ENCODE measurements around the gene SFMBT1. TPM values are rescaled to one million over a fixed set of nuclear protein-coding genes. Genes with fewer than 3 reads are reported as not detected.

The SFMBT1 gene
- total and polyA plus RNA-seq, 2 experiments from 2014 or later, result 5.3 to 24.0 TPM

DNA sequence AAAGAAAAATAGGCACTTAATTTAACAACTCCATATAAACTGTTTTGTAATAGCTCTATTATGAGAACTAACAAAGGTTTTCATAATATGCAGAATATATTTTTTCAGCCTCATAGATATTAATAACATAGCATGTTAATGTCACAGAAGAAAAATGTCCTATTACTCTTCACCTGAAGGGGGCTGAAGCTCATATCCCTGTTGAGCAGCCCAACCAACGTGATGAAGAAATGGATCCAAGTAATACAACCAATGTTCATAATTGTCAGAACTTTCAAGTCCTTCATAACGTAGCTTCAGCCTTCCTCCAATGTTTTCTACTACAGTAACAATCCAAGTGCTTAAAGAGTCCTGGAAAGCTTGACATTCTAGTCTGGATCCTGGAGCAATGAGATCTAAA is 114.0 kb downstream of the SFMBT1 start:
- Histone ChIP-seq H3K79me2 (replicated peaks; ENCODE audit: insufficient read depth) (no peaks in the 10 kb centered on the region), H4K20me1 (replicated peaks; ENCODE audit: insufficient read depth) (no peaks in the 10 kb centered on the region), H2AFZ (no peak overlapping the region), H3K4me3 (no peak overlapping the region), H3F3A (replicated peaks; ENCODE audit: low read depth) (no peaks in the 10 kb centered on the region), H3K4me2 (no peak overlapping the region), H3K9me2 (ENCODE audit: insufficient read depth) (no peaks in the 10 kb centered on the region), H3K27me3 (ENCODE audit: insufficient read depth) (no peaks in the 10 kb centered on the region), H3K4me1 (ENCODE audit: insufficient read depth) (no peaks in the 10 kb centered on the region), H3K36me3 (ENCODE audit: insufficient read depth) (no peaks in the 10 kb centered on the region; the same call in 1 of the 2 replicates), H3K27ac (ENCODE audit: low read depth) (no peak overlapping the region)
- no peak for TF ChIP-seq CREB1 (CRISPR knock-in tag; IDR thresholded peaks at IDR 0.05; ENCODE audit: low read depth)
- TF ChIP-seq CTCF (conservative IDR thresholded peaks at IDR 0.05; ENCODE audit: low read depth in 2 of 2), result 0 out of 4 replicates have a peak, but pooled peaks of 1 of the 2 experiments have one; percentile 17
- Mint-ChIP-seq H3K4me1 (peaks cover 6% of the 10 kb centered on the region; the same call in 2 of the 3 replicates), H3K9me3 (no peaks in the 10 kb centered on the region), H3K4me3 (no peak overlapping the region), H3K27me3 (ENCODE audit: insufficient read depth, low read depth, poor library complexity) (no peaks in the 10 kb centered on the region), H3K27ac (no peak overlapping the region), H3K36me3 (ENCODE audit: low read depth) (no peaks in the 10 kb centered on the region; the same call in 2 of the 3 replicates)
- DNase-seq (ENCODE audit: low spot score), result no peak
- no peak for ATAC-seq

GRCh38 chr3:52931328-52931727 is 114.5 kb downstream of the SFMBT1 start:
- Mint-ChIP-seq H3K9me3 (no peaks in the 10 kb centered on the region), H3K27me3 (ENCODE audit: insufficient read depth, low read depth, poor library complexity) (no peaks in the 10 kb centered on the region), H3K4me1 (peaks cover 6% of the 10 kb centered on the region; the same call in 2 of the 3 replicates), H3K27ac (no peak overlapping the region), H3K36me3 (ENCODE audit: low read depth) (no peaks in the 10 kb centered on the region; the same call in 2 of the 3 replicates), H3K4me3 (no peak overlapping the region)
- DNase-seq (ENCODE audit: low spot score) (no peak), ATAC-seq (no peak)
- Histone ChIP-seq H2AFZ (no peak overlapping the region), H3K79me2 (replicated peaks; ENCODE audit: insufficient read depth) (no peaks in the 10 kb centered on the region), H3K4me2 (no peak overlapping the region), H3K4me1 (ENCODE audit: insufficient read depth) (no peaks in the 10 kb centered on the region), H4K20me1 (replicated peaks; ENCODE audit: insufficient read depth) (no peaks in the 10 kb centered on the region), H3K27me3 (ENCODE audit: insufficient read depth) (no peaks in the 10 kb centered on the region), H3K9me2 (ENCODE audit: insufficient read depth) (no peaks in the 10 kb centered on the region), H3K4me3 (no peak overlapping the region), H3K27ac (ENCODE audit: low read depth) (no peak overlapping the region), H3F3A (replicated peaks; ENCODE audit: low read depth) (no peaks in the 10 kb centered on the region), H3K36me3 (ENCODE audit: insufficient read depth) (no peaks in the 10 kb centered on the region; the same call in 1 of the 2 replicates)
- TF ChIP-seq, protein P1, sequence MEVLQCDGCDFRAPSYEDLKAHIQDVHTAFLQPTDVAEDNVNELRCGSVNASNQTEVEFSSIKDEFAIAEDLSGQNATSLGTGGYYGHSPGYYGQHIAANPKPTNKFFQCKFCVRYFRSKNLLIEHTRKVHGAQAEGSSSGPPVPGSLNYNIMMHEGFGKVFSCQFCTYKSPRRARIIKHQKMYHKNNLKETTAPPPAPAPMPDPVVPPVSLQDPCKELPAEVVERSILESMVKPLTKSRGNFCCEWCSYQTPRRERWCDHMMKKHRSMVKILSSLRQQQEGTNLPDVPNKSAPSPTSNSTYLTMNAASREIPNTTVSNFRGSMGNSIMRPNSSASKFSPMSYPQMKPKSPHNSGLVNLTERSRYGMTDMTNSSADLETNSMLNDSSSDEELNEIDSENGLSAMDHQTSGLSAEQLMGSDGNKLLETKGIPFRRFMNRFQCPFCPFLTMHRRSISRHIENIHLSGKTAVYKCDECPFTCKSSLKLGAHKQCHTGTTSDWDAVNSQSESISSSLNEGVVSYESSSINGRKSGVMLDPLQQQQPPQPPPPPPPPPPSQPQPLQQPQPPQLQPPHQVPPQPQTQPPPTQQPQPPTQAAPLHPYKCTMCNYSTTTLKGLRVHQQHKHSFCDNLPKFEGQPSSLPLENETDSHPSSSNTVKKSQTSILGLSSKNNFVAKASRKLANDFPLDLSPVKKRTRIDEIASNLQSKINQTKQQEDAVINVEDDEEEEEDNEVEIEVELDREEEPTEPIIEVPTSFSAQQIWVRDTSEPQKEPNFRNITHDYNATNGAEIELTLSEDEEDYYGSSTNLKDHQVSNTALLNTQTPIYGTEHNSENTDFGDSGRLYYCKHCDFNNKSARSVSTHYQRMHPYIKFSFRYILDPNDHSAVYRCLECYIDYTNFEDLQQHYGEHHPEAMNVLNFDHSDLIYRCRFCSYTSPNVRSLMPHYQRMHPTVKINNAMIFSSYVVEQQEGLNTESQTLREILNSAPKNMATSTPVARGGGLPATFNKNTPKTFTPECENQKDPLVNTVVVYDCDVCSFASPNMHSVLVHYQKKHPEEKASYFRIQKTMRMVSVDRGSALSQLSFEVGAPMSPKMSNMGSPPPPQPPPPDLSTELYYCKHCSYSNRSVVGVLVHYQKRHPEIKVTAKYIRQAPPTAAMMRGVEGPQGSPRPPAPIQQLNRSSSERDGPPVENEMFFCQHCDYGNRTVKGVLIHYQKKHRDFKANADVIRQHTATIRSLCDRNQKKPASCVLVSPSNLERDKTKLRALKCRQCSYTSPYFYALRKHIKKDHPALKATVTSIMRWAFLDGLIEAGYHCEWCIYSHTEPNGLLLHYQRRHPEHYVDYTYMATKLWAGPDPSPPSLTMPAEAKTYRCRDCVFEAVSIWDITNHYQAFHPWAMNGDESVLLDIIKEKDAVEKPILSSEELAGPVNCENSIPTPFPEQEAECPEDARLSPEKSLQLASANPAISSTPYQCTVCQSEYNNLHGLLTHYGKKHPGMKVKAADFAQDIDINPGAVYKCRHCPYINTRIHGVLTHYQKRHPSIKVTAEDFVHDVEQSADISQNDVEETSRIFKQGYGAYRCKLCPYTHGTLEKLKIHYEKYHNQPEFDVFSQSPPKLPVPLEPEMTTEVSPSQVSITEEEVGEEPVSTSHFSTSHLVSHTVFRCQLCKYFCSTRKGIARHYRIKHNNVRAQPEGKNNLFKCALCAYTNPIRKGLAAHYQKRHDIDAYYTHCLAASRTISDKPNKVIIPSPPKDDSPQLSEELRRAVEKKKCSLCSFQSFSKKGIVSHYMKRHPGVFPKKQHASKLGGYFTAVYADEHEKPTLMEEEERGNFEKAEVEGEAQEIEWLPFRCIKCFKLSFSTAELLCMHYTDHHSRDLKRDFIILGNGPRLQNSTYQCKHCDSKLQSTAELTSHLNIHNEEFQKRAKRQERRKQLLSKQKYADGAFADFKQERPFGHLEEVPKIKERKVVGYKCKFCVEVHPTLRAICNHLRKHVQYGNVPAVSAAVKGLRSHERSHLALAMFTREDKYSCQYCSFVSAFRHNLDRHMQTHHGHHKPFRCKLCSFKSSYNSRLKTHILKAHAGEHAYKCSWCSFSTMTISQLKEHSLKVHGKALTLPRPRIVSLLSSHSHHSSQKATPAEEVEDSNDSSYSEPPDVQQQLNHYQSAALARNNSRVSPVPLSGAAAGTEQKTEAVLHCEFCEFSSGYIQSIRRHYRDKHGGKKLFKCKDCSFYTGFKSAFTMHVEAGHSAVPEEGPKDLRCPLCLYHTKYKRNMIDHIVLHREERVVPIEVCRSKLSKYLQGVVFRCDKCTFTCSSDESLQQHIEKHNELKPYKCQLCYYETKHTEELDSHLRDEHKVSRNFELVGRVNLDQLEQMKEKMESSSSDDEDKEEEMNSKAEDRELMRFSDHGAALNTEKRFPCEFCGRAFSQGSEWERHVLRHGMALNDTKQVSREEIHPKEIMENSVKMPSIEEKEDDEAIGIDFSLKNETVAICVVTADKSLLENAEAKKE (CRISPR knock-in tag; IDR thresholded peaks at IDR 0.05), result no peak
- TF ChIP-seq JUNB (IDR thresholded peaks at IDR 0.05; ENCODE audit: unreplicated experiment), result no peak
- no peak for TF ChIP-seq POLR2AphosphoS5 (IDR thresholded peaks at IDR 0.05; ENCODE audit: low read depth)
- no peak for TF ChIP-seq NANOG (IDR thresholded peaks at IDR 0.05; ENCODE audit: borderline replicate concordance)
- no peak for TF ChIP-seq CTCF (conservative IDR thresholded peaks at IDR 0.05; ENCODE audit: low read depth in 2 of 2)

Data from GM23338 (cell line).